Spleen (tissue), 7 donors: ENCODE data around the gene HERPUD2.

Experiments used
- POLR2A ChIP-seq, 3 donors: fragments of 450-650 bp; IDR thresholded peaks; one replicate each; pipeline ENCODE4 v1.5.1; 2017; ENCODE audit warnings: antibody characterized with exemption in 3 of 3, mild to moderate bottlenecking in 1 of 3
- TF ChIP-seq, protein P1 (sequence below), 11 experiments: fragments of 200-600 bp in 7 of 11; fragments of 450-650 bp in 4 of 11; sonication (generic) in 4 of 11; IDR thresholded peaks in 8 of 11; conservative IDR thresholded peaks in 3 of 11; 1 replicate in 7 of 11; 2 replicates in 4 of 11; pipeline versions ENCODE4 v1.4.0 to v1.8.0; 2016 to 2021; ENCODE audit warnings: antibody characterized with exemption in 11 of 11, inconsistent platforms in 4 of 11, mild to moderate bottlenecking in 1 of 11
- donor health status: DM: no; HTN: no; CAD: no; lungs with moderate emphysema.
- donor health status: DM: no; HTN: no; CAD: no.
- donor health status: DM: no; HTN: no; CAD: no.

DNA sequence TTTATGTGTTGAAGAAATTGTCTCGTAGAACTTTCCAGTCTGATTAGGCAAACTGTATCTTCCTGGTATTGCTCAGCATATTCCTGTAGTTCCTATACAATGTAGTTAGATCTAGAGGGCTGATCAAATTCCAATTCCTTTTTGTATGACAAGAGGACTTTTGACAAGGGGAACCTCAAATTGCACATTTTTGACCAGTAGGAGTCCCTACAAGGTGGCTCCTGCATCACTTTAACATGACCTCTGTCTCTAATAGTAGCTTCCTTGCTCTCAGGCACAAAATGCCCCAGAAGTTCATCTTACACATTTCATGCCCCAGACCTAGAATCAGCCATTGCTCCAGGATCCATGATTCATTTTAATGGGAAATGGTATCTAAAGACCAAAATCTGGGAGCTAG, 18.7 kb downstream of the HERPUD2 start:
- TF ChIP-seq, protein P1, sequence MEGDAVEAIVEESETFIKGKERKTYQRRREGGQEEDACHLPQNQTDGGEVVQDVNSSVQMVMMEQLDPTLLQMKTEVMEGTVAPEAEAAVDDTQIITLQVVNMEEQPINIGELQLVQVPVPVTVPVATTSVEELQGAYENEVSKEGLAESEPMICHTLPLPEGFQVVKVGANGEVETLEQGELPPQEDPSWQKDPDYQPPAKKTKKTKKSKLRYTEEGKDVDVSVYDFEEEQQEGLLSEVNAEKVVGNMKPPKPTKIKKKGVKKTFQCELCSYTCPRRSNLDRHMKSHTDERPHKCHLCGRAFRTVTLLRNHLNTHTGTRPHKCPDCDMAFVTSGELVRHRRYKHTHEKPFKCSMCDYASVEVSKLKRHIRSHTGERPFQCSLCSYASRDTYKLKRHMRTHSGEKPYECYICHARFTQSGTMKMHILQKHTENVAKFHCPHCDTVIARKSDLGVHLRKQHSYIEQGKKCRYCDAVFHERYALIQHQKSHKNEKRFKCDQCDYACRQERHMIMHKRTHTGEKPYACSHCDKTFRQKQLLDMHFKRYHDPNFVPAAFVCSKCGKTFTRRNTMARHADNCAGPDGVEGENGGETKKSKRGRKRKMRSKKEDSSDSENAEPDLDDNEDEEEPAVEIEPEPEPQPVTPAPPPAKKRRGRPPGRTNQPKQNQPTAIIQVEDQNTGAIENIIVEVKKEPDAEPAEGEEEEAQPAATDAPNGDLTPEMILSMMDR (IDR thresholded peaks at IDR 0.05 in 8 of 11, conservative IDR thresholded peaks at IDR 0.05 in 3 of 11), result no peak
- no peak for TF ChIP-seq POLR2A (IDR thresholded peaks at IDR 0.05)
